Omental fat pad (tissue), 4 donors: ENCODE results near the gene POT1. TPM values are rescaled to one million over a fixed set of nuclear protein-coding genes. Genes with fewer than 3 reads are reported as not detected.

Experiments
- ATAC-seq: fragments of 150-250 bp; one replicate; pipeline ENCODE4 v1.9.1; 2016; ENCODE audit warnings: mild to moderate bottlenecking, moderate library complexity; ENCODE audit not compliant: low FRiP score
- DNase-seq: peaks from one replicate; pipeline ENCODE4 v3.0.0-alpha.2; 2019; ENCODE audit warnings: low spot score
- total RNA-seq, 4 donors: library from RNA; depleted of rRNA; stranded (reverse); fragments of >200 nt; gene quantifications; one replicate each; pipeline ENCODE4 v1.1.0, GENCODE V29; 2016
- TF ChIP-seq, protein P1 (sequence below), 3 donors: fragments of 450-650 bp; IDR thresholded peaks; one replicate each; pipeline ENCODE4 v1.5.1; 2016 to 2017; ENCODE audit warnings: antibody characterized with exemption in 3 of 3, mild to moderate bottlenecking in 3 of 3, moderate library complexity in 2 of 3

POT1 gene
- total RNA-seq, 4 donors from 2014 or later, result 9.4 to 30.9 (median 16.5) TPM

DNA sequence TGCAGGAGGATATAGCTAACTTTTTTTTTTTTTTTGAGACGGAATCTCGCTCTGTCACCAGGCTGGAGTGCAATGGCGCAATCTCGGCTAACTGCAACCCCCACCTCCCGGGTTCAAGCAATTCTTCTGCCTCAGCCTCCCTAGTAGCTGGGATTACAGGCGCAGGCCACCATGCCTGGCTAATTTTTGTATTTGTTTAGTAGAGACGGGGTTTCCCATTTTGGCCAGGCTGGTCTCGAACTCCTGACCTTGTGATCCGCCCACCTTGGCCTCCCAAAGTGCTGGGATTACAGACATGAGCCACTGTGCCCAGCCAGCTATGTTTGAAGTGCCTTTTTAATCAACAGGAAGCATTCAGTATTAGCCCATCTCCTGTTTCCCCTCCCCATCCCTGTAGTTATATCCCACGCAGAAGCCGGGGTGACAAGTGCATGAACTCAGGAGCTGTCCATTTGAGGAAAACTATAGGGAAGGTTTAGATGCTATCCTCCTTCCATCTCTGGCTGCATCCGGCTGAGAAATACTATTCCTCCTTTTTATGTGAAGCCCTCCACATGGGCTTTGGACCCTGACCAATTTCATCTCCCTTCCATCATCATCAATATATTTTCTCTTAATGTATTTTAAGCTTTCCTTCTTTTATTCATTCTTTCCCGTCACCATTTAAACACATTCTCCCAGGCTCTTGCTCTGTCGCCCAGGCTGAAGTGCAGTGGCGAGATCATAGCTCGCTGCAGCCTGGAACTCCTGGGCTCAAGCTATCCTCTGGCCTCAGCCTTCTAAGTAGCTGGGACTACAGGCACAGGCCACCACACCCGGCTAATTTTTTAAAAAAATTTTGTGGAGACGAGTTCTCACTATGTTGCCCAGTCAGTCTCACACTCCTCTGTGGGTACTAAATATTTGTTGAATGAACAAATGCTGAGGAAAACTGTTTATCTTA, 1.3 kb upstream of the POT1 start:
- DNase-seq, result no peak
- TF ChIP-seq, protein P1, sequence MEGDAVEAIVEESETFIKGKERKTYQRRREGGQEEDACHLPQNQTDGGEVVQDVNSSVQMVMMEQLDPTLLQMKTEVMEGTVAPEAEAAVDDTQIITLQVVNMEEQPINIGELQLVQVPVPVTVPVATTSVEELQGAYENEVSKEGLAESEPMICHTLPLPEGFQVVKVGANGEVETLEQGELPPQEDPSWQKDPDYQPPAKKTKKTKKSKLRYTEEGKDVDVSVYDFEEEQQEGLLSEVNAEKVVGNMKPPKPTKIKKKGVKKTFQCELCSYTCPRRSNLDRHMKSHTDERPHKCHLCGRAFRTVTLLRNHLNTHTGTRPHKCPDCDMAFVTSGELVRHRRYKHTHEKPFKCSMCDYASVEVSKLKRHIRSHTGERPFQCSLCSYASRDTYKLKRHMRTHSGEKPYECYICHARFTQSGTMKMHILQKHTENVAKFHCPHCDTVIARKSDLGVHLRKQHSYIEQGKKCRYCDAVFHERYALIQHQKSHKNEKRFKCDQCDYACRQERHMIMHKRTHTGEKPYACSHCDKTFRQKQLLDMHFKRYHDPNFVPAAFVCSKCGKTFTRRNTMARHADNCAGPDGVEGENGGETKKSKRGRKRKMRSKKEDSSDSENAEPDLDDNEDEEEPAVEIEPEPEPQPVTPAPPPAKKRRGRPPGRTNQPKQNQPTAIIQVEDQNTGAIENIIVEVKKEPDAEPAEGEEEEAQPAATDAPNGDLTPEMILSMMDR (IDR thresholded peaks at IDR 0.05), result no peak

DNA sequence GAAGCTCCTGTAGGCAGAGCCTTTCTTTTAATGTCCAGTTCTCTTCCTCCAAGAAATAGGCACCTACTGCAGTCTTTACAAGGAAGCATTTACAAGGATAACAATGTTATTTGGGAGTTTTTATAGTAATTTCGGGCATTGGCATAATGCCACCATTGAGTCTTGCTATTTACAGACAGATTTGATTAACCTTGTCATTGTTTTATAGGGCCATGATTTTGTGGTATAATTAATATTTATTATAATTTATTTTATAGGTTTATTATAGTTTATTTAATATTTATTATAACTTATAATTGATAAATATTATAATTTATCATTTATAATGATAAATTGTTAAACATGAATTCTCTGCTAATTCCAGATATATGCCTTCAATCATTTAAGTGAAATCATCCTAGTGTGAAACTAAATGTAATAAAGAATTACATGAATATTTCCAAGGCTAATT, 573 bp upstream of the POT1 start:
- no peak for ATAC-seq
- DNase-seq, result no peak
- TF ChIP-seq, protein P1 (IDR thresholded peaks at IDR 0.05), result no peak

More for the DNA sequence above, 1.3 kb upstream of the POT1 start:
- no peak for ATAC-seq

DNA sequence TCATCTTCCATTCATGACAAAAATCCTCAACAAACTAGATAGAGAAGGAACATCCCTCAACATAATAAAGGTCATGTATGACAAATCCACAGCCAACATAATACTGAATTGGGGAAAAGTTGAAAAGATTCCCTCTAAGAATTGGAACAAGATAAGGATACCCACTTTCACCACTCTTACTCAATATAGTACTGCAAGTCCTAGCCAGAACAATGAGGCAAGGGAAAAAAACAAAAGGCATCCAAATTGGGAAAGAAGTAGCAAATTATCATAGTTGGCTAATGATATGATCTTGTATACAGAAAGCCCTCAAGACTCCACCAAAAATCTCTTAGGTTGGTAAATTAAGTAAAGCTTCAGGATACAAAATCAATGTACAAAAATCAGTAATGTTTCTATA, 4.7 kb downstream of the POT1 start:
- DNase-seq, result no peak
- ATAC-seq, result no peak
- TF ChIP-seq, protein P1 (IDR thresholded peaks at IDR 0.05), result no peak

DNA sequence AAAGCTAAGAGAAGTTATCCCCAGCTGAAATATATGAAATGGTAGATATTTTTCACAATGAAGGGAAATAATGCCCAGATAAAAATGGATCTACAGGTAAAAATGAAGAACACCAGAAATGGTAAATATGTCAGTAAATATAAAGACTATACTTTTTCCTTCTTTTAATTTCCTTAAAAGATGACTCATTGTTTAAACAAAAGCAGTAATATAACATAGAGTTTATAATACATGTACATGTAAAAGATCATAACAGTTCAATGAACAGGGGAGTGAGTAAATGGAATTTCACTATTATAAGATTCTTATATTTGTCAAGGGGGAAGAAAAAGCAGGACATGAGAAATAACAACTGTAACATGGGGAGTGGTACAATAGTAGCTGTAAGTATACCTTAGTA, 7.4 kb downstream of the POT1 start:
- no peak for ATAC-seq
- TF ChIP-seq, protein P1 (IDR thresholded peaks at IDR 0.05), result no peak

DNA sequence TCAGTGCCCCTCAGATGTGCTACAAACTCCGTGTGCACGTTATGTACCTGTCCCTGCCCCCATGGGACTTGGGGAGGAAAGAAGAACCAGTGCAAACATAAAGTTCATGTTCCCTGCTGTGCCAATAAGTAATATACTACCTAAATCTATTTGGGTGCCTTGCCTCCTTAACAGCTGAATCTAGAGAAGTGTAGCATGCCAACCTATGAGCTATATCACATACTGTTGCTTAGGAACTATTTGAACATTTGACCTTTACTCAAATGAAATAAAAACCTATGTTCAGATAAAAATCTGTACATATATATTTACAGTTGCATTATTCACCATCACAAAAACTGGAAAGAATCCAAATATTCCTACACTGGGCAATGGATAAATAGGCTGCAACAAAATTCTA, 9.8 kb downstream of the POT1 start:
- TF ChIP-seq, protein P1 (IDR thresholded peaks at IDR 0.05), result no peak
- ATAC-seq (no peak), DNase-seq (no peak)

More for the DNA sequence above, 7.4 kb downstream of the POT1 start:
- no peak for DNase-seq

DNA sequence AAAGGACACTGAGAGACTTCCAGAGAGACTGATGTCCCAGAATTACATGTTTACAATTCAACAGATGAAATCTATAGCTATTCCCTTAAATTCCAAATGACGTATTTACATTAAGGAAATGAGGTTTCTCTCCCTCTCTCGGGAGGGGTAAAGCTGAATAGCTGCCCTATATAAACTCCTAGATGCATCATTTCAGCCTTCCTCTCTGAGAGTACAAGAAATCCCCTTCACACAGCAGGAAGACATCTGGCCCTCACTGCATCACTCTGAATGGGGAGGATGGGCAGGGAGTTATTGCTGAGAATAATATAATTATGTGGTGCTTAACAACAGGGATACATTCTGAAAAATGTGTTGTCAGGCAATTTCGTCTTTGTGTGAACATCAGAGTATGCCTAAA, 11.0 kb downstream of the POT1 start:
- no peak for DNase-seq
- TF ChIP-seq, protein P1 (IDR thresholded peaks at IDR 0.05), result no peak
- no peak for ATAC-seq

DNA sequence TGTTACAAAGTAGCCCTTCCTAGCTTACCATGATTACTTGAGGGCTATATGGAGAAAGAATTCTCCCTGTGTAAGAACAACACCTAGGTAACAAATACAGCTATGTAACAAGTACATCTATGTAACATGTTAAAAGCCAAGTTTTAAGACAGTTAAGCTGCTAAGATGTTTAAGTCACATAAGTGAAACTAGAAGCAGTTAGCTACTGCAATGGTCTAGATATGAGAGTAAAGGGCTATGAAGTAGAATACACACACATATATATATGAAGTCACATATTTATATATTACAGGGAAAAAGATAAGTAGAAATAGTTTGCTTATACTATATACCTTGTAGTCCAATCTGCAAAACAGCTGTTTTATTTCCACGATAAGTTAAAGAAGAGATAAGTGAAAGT, 14.4 kb downstream of the POT1 start:
- TF ChIP-seq, protein P1 (IDR thresholded peaks at IDR 0.05), result no peak
- ATAC-seq (no peak), DNase-seq (no peak)
